HG02759 (cell line): ENCODE results near the gene RUFY2.

Experiments used
- ATAC-seq: cut with Tn5 transposase; IDR thresholded peaks from one replicate; pipeline ENCODE4 v1.9.1; 2021; ENCODE audit warnings: mild to moderate bottlenecking, moderate library complexity; ENCODE audit not compliant: unreplicated experiment

The RUFY2 gene

DNA sequence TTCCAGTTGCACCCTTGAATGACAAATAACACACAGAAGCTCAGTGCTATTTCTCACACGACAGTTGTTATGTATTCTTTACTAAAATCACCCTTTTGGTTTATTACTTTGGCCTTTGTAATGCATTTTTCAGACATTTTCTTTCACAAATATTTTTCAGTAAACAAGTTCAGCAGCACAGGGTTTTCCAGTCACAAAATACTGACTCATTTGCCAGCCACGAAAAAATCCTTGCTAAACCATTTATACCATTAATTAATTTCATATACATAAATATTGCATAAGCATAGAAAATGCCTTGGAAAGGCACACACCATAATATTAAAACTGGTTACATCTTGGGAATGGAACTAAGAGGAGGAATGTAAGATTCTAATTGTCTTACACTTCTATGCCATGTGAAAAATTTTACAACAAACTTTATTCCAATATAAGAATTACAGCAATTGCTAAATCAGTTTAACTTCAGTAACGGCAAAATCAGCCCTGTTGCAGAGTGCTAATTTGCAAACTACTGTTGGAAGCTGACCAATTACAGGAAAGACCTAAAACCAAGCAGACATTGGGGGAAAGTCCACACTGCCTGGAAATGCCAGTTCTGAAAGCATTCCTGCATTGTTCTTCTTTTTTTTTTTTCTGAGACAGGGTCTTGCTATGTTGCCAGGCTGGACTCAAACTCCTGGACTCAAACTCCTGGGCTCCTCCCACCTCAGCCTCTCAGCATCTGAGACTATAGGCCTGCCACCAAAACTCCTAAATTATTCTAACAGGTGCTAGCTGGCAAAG, 42.8 kb downstream of the RUFY2 start:
- ATAC-seq = no peak

DNA sequence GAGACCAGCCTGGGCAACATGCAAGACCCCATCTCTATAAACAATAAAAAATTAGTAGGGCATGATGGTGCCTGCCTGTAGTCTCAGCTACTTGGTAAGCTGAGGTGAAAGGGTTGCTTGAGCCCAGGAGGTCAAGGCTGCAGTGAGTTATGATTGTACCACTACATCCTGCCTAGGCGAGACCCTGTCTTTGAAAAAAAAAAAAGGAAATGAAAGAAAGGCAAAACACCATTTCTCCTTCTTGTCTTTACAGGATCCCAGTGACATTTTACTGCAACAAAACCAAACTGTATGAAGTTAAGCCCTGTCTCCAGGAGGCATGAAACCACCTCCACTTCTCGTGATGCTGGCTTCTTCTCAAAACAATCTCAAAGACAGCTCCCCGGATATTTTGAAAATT, 44.5 kb downstream of the RUFY2 start:
- ATAC-seq = no peak

DNA sequence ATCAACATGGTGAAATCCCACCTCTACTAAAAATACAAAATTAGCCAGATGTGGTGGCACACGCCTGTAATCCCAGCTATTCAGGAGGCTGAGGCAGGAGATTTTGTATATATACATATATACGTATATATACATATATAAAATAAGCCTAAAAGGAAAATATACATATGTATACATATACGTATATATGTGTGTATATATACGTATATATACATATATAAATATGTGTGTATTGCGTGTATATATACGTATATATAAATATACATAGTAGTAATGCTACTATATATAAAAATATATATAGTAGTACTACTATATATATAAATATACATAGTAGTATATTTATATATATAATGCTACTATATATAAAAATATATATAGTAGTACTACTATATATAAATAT, 47.9 kb downstream of the RUFY2 start:
- ATAC-seq = no peak

DNA sequence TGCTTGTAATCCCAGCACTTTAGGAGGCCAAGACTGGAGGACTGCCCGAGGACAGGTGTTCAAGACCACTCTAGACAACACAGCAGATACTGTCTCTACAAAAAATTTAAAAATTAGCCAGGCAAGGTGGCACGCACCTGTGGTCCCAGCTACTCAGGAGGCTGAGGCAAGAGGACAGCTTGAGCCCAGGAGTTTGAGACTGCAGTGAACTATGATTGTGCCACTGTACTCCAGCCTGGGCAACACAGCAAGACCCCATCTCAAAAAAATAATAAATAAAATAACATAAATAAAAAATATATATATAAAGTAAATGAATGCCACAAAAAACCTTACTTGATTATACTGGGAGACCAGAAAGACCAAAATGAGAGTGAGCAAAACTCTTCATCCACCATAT, 53.5 kb downstream of the RUFY2 start:
- no peak for ATAC-seq

DNA sequence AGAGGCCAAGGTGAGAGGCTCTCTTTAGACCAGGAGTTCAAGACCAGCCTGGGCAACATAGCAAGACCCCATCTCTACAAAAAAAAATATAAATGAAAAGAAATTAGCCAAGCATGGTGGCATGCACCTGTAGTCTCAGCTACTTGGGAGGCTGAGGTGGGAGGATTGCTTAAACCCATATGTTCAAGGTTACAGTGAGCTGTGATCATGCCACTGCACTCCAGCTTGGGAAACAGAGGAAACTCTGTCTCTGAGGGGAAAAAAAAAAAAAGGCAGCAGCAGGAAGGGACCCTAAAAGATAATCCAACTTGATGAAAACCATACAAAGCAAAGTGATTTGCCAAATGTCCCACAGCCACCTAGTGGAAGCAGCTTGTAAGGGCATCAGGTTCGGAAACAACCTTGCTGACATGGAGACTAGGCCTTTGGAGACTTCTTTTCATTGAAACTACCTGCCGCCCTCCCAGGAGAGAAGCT, 58.8 kb downstream of the RUFY2 start:
- ATAC-seq = peak; percentile 67

DNA sequence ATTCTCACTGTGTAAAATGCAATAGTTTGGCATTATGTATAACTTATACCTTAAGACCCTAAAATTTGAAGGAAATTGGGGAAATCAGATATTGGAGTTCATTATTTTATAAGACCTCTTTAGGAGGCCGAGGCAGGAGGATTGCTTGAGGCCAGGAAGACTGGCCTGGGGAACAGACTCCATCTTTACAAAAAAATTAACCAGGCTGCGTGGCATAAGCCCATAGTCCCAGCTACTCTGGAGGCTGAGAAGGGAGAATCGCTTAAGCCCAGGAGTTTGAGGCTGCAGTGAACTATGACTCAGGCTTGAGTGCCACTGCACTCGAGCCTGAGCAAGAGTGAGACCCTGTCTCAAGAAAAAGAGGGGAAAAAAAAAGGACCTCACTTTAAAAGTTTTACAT, 60.3 kb downstream of the RUFY2 start:
- no peak for ATAC-seq

DNA sequence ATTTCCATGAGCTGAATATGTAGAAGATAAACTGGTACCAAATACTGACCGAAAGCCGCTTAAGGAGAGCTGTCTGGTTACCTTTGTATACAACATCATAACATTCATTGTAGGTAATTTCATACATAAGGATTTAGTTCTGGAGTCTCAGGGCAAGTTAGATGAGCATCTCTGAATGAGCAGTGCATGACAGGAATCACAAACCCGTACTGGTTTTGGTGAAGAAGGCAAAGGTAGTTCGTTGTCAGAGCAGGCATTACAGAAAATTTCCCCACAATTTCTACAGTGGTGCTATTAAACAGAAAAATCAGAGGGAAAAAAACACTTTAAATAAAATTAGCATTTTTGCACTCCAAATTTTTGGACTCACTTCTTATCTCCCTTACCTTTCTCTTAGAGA, 61.5 kb downstream of the RUFY2 start:
- ATAC-seq = no peak

DNA sequence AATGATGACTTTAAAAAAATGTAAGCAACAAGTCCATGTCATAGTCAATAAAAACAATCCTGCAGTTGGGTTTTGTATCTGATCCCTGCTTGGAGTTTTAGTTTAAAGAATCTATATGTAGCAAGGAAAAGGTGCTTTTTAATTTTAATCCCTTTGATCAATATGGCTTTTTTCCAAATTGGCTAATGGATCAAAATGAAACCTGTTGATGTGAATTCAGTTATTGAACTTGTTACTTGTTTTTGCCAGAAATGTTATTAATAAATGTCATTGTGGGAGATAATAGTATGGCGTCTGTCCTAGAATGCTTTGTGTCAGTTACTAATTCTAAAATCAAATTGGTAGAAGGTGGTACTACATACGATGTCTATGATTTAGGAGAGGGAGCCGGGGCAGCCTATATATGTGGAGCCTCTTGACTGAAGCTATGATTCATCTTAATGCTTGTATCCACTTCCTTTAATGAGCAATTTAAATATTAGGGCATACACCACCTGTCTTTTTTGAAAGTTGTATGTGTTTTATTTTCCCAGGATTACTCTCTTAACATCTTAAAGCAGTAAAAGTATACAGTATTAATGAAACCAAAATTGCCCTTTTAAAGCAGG, 64.1 kb downstream of the RUFY2 start:
- ATAC-seq = no peak

DNA sequence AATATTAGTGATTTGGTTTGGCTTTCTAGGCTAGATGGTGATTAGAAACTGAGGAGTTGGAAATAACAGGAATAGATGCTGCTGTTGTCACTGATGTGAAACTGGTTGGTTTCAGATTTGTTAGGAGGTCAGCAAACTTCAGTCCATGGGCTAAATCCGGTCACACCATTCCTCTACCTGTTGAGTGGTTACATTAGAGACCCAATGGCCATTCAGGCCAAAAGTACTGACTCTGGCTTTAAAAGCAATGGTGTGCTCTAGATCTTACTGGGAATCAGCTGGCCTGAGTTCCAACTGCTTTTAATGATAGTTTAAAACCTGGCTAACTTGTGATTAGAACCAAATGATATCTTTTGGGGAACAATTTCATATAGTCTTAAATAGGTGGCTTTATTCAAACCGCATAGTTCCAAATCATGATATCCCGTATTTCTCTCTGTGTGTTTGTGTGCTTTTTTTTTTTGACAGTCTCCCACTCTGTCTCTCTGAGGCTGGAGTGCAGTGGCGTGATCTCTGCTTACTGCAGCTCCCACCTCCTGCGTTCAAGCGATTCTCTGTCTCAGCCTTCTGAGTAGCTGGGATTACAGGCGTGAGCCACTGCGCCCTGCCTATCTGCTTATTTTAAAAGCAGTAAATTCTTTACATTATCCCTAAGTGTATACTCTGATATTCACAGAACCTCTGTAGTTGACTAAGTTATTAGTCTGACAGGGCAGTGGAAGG, 66.6 kb downstream of the RUFY2 start:
- ATAC-seq = no peak

DNA sequence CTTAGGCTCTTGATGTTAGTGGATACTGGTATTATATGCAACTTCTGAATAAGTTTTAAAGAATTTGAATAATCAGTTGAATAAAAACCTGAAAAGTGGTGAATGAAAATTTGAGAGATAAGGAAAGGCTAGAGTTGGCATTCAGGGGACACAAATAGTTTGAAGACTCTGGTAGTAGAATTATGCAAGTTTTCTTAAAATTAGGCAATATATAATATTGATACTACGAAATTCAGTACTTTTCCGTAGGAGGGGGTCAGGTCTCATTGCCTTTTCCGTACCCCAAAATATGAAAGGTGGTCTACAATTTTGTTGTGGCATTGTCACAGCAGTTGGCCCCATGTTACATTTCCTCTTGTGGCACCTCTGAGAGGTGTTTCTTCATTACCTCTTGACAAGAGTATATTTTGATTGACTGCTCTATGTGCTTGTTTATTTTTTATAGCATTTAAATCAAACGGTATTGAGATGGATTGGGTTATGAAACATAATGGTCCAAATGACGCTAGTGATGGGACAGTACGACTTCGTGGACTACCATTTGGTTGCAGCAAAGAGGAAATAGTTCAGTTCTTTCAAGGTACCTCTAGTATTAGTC, 70.2 kb downstream of the RUFY2 start:
- ATAC-seq = no peak

DNA sequence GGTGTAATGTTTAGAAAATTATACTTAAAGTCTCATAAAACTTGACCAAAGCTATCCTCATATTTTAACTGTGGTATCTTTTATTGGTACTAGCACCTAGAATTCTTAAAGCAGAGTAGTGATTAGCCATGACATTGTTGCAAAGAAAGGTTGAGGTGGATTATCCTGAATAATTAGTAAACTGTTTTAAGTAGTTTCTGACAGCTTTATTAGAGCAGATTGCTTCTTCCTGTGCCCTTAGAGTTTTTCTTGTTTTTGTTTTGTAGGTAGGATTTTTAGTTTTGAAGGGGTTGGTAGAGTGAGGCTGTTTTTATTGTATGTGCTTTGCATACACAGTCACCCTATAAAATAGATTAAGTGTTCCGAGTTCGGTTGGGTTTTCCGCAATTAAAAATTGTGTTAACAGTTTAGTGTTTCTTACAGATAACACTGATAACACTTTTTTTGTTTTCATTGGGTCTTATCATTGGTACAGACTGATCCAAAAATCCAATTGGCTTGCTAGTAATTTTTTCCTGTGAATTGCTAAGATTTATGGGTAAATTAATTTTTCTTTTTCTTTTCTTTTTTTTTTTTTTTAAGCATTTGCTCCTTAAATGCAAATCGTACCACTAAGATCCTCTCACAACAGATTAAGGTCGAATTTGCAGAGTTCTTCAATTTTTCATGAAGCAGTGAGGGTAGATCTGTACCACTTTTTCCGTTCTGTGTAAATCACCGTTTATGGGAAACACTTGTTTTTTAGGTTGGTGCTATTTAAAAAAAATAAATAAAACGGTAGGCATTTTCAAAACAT, 72.2 kb downstream of the RUFY2 start:
- ATAC-seq = no peak

DNA sequence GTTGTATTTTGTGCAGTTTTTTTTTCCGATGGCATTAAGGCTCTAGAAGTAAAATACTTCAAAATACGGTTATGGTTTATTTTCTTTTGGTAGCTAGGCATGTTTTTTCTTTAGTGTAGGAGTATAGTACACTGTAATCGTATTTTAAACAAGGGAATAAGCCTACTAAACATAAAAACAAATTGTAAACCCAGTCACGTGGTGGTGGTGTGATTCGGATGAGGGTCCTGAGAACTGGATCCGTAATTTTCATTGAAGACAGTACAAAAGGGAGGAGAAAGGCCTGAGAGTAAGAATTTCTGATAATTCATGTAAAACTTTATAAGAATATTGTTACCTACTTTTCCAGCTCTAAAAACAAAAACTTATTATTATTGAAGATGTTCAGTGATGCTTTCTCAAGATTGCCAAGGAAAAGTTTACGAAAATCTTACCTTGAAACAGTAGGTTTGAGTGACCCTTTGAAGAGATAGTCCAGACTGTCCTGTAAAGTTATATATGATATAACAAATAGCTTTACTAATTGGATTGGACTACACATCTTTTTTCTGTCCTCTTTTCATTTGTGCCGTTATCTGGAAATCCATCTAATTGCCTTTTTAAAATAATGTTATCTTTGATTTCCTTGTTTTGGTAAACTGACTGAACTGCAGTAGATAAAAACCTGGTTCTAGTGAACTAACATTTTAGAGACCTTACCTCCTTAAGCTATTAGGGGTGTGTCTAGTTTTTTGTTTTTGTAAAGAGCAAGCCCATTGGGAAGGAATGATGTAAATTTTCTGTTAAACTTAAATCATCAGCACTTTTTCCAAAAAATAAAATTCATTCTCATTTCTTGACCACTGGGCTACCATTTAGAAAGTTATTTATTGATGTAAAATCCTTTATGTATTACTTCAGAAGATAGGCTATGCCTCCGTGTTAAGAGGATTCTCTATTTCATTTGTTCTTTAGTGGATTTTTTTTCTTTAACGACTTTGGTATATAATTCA, 73.3 kb downstream of the RUFY2 start:
- ATAC-seq = no peak

DNA sequence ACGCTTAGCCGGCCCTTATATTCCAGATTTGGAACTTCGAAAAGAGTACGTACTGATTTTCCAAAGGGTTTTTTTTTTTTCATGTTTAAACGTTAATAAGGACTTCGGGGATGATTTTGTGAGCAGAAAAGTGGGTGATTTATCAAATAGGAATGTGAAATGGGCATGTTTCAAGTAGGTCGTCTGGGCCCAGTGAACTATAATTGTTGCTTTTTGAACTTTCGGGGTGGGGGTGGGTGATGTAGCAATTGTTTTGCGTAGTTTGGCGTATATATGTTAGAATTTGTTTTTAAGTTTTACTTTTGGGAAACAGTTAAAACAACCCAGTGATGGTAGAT, 74.0 kb downstream of the RUFY2 start:
- ATAC-seq = no peak

DNA sequence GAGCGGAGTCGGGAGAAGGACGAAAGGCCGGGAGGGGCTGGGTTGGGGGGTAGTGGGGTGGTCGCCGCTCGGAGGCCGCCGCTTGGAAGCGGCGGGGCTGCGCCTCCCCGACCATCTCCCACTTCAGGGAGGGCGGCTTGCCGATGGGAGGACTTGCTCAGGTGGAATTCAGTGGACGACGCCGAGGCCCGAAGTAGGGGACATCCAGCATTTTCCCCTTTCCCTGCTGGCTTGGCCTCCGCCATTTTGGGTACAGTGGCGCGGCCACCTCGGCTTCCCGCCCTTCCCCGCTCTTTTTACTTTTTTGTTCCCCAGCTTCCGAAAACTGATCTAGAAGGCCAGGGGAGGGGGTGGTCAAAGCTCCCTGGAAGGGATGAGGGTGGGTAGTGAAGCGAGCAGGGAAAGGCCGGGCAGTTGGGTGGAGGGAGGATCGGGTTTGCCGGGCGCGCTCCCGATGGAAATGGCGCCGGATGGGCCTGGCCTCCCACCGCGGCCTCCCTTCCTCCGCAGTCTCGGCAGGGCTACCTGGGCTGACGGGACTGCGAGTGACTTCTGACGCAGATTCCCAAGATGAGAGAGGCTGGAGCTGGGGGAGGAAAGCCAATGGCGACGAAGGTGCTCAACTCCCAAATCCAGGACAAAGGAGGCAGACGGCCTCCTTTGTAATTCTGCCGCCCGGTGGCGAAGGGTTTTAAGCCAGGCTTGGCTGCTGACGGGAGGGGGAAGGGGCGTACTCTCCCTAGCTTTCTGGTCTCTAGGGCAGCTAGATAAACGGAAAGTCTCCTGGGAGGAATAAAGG, 74.6 kb downstream of the RUFY2 start, which contains the start of gene PBLD:
TSS of gene PBLD (minus strand) at position 670 of the 799 bp plus-strand sequence. CDS start 26,084 bp downstream, outside the sequence.
- peak; percentile 33 for ATAC-seq

DNA sequence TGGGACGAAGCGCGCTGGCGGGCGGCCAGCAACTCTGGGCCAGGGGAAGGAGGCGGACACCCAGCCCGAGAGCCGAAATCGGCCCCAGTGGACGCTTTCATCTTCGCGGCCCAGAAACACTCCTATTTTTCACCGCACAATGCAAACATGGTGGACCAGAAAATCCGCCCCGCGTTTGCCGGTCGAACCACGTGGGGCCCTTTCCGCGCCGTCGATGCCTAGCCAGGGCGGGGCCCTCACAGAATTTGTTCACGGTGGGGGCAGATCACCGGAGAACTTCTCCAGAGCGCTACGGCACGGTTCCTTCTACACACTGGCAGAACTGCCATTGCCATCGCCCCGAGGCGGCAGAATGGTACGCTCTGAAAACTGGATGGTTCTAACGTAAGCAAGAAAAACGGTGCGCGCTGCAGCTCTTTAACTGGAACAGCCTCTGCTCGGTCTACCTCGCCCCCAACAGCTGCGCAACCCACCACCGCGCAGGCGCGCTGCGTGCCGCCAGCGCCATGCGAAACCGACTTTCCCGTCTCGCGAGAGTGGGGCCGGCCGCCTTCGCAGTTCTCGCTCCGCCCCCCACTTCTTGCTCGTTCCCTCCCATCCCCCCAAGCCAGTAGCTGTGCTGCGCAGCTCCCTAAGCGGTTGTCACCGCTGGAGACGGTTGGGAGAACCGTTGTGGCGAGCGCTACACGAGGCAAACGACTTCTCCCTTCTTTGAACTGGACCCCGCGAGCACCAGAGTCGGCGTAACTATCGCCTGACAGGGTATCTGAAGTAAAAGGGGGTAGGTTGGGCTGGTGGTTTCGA, 75.4 kb downstream of the RUFY2 start, which contains the start of gene HNRNPH3:
TSS of gene HNRNPH3 (plus strand) at position 610 of the 804 bp plus-strand sequence. CDS start 5,158 bp downstream, outside the sequence.
- peak; percentile 84 for ATAC-seq

DNA sequence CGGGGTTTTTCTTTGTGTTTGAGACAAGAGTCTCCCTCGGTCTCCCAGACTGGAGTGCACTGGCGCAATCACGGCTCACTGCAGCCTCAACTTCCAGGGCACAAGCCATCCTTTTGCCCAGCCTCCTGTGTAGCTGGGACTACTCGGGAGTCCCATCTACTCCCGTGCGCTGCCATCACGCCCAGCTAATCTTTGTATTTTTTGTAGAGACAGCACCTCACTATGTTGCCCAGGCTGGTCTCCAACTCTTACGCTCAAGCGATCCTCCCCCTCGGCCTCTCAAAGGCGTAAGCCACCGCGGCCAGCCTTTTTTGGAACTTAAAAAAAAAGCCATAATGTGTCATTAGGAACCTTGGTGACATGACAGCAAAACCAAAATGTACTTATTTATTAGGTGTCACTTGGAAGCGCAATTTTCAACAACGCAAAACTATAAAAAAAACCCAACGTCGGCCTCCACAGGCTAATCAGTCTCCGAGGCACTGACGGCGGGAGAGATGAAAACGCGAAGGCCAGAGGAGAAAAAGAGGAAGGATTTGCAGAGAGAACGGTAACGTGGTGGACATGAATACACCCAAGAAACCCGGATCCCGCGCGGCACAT, 76.1 kb downstream of the RUFY2 start:
- no peak for ATAC-seq

DNA sequence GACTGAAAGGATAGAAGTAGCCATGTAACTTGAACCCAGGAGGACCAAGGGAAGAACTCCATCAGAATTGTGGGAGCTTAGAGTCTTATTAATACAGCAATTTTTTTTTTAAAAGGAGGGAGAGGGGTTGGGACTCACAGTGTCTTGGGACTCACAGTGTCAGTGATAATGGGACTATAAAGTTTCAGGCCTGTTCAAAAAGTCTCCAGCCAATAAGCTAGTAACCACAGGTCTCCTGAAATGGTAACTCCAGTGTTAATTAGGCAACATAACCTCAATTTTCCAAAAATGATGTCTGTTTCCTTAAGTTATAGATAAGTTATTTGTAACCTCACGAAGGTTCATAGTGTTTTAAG, 77.6 kb downstream of the RUFY2 start:
- ATAC-seq = no peak
